HG03135 (cell line): ENCODE measurements around the gene RCOR3.
A peak's percentile ranks its signal among the peaks of the same experiment; 100 is the strongest.
"Not testable (repeated sequence)": the region's sequence is repeated elsewhere in the genome, so short reads cannot be mapped to it uniquely, and the experiment has no call there.

Experiments used
- ATAC-seq: cut with Tn5 transposase; IDR thresholded peaks from one replicate; pipeline ENCODE4 v1.9.1; 2021; ENCODE audit warnings: mild to moderate bottlenecking, moderate library complexity; ENCODE audit not compliant: unreplicated experiment

The RCOR3 gene

DNA sequence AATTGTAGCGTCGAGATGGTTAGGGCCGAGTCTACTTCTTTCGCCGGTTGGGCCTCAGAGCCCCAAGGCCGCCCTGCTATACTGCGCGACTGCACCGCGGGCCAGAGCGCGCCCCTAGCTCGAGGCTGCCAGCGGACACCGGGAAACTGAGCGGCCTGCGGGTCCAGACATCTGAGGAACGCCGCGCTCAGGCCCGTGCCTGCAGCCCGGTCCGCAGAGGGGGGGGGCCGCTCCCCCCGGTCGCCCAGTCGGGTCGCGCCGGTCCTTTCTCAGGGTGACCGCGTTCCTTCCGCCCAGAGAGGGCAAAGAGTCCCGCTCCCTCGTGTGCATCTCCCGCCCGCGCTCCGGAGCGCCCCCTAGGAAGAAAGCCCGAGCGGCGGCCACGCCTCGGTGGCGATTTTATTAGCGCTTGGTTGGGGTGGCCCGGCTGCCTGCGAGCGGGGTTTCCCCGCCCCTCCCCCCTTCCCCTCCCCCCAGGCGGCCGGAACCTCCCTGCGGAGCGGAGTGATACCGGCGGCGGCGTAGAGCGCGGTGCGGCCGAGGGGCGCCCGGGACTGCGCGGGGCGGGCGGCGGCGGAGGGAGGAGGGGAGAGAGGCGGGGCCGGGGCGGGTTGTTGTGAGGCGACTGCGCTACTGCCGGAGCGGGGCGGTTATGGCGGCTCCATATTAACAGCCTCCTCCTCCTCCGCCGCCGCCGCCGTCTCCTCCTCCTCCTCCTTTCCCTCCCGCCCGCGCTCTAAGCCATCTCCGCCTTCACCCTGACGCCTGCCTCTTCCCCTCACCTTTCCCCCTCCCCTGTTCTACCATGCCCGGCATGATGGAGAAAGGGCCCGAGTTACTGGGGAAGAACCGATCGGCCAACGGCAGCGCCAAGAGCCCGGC lies at the start of gene RCOR3:
Gene RCOR3, plus strand, starts transcription at position 611 of the 882 bp plus-strand sequence. Its CDS starts 195 bp downstream, at position 806.
- peak; percentile 63 for ATAC-seq

DNA sequence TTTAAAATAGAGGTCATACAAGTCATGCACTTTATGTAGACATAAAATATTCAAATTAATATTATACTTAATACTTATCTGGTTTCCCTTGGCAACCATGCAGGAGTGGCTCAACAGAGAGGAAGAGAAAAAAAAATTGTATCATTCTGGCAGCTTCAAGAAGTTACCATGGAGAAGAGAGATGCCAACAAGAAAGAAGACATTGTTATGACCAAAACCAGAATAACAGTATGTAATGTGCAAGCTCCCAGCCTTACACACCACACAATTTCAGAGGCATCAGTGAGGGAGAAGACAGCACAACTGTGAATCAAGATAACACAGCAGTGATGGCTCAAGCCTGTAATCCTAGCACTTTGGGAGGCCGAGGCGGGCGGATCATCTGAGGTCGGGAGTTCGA lies 49.1 kb upstream of the RCOR3 start:
- ATAC-seq = no peak

DNA sequence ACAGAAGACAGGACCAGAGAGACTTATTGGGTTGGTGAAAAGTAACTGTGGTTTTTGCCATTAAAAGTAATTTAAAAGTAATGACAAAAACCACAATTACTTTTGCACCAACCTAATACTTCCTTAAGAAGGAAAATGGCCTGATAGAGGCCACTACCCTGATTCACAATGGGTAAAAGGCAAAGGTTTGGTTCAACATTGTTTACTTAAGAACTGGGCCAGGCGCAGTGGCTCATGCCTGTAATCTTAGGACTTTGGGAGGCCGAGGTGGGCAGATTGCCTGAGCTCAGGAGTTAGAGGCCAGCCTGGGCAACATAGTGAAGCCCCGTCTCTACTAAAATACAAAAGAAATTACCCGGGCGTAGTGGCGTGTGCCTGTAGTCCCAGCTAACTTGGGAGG lies 48.2 kb upstream of the RCOR3 start:
- ATAC-seq = no peak

DNA sequence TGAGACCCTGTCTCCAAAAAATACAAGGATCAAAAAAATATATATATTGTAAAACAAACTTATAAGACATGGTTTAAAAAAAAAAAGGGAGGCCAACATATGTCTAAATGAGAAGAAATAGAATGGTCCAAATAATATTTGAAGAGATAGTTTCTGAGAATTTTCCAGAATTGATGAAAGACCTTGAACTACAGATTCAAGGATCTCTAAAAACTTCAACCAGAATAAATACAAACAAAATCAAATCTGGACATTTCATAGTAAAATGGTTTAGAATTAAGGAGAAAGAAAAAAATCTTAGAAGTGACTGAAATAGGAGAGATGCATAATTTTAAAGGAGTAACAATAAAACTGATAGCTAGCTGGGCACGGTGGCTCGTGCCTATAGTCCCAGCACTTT lies 45.5 kb upstream of the RCOR3 start:
- no peak for ATAC-seq

DNA sequence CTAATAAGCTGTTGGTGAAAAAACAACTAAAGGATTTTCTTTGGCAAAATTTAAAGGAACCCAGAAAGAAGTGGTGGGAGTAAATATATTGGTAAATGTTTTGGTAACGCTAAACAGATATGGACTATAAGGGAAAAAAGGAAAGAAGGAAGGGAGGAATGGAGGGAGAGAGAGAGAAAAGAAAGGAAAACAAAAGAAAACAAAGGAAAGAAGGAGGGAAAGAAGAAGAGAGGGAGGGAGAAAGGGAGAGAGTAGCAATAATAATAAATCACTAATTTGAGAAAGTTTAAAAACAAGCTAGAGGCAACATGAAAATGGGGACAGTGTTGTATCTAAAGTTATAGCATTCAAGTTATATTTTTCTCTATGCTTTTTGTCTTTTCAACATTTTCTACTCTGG lies 43.6 kb upstream of the RCOR3 start:
- ATAC-seq = no peak

DNA sequence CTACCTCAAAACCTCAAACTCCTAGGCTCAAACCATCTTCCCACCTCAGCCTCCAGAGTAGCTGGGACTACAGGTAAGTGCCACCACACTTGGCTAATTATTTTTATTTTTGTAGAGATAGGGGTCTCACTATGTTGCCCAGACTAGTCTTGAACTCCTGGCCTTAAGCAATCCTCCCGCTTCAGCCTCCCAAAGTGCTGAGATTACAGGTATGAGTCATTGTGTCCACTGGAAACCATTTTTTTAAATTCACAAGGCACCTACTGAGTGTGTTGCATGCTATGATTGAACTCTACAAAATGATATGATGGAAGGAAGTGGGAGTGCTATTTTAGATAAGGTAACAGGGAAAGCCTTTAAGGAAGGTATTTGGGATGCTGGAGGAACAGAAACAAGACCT lies 41.8 kb upstream of the RCOR3 start:
- ATAC-seq = no peak

DNA sequence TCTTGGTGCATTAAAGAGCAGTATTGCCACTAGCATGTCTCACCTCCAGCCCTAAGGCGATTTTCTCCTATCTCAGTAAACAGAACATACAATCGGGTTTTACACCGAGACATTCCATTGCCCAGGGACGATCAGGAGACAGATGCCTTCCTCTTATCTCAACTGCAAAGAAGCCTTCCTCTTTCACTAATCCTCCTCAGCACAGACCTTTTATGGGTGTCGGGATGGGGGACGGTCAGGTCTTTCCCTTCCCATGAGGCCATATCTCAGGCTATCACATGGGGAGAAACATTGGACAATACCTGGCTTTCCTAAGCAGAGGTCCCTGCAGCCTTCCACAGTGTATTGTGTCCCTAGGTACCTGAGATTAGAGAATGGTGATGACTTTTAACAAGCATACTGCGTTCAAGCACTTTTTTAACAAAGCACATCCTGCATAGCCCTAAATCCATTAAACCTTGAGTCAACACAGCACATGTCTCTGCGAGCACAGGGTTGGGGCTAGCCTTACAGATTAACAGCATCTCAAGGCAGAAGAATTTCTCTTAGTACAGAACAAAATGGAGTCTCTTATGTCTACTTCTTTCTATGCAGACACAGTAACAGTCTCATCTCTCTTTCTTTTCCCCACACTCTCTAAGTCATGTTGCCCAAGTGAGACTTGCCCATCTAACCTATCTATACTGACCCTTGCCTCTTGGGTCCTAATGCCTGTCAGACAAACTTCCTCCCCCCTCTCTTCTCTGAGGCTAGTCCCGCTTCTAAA lies 36.5 kb upstream of the RCOR3 start:
- not testable (repeated sequence) for ATAC-seq

DNA sequence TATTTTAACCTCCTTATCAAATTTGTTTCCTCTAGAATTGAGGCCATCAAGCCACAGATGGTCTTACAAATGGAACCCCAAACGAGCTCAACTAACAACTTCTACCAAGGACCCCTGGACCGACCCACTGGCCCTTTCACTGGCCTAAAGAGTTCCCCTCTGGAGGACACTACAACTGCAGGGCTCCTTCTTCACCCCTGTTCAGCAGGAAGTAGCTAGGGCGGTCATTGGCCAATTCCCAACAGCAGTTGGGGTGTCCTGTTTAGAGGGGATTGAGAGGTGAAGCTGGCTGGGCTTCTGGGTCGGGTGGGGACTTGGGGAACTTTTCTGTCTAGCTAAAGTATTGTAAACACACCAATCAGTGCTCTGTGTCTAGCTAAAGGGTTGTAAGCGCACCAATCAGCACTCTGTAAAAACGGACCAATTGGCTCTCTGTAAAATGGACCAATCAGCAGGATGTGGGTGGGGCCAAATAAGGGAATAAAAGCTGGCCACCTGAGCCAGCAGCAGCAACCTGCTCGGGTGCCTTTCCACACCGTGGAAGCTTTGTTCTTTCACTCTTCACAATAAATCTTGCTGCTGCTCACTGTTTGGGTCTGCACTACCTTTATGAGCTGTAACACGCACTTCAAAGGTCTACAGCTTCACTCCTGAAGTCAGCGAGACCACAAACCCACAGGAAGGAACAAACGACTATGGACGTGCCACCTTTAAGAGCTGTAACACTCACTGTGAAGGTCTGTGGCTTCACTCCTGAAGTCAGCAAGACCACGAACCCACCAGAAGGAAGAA lies 30.4 kb upstream of the RCOR3 start:
- ATAC-seq = not testable (repeated sequence)

DNA sequence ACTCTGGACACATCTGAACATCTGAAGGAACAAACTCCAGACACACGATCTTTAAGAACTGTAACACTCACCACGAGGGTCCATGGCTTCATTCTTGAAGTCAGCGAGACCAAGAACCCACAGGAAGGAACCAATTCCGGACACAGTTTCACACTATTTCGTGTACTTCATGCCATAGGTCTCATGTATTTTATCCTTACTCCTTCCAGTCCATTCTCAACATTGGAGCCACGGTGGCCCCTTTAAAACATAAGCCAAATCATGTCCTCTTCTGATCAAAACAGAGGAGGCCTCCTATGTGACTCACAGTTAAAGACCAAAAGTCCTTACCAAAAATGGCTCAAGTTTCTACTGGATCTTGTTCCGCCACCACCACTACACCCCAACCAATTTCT lies 29.8 kb upstream of the RCOR3 start:
- no peak for ATAC-seq

DNA sequence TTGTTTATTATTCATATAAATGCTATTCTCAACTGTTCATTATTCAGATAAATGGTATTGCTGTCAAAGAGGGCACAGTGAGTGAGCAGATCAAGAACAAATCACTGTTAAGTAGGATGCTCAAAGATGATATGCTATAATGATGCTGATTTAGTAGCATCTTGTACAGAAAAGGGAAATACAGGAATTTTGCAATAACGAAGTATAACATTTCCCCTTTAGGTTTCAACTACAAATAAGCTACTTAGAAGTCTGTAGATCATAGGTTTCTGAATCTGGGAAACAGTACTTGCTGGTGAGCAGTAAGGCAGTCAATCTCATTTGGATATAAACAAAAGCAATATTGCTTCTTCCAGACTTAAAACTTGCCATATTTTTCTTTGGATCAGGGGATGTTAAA lies 27.3 kb upstream of the RCOR3 start:
- ATAC-seq = no peak

DNA sequence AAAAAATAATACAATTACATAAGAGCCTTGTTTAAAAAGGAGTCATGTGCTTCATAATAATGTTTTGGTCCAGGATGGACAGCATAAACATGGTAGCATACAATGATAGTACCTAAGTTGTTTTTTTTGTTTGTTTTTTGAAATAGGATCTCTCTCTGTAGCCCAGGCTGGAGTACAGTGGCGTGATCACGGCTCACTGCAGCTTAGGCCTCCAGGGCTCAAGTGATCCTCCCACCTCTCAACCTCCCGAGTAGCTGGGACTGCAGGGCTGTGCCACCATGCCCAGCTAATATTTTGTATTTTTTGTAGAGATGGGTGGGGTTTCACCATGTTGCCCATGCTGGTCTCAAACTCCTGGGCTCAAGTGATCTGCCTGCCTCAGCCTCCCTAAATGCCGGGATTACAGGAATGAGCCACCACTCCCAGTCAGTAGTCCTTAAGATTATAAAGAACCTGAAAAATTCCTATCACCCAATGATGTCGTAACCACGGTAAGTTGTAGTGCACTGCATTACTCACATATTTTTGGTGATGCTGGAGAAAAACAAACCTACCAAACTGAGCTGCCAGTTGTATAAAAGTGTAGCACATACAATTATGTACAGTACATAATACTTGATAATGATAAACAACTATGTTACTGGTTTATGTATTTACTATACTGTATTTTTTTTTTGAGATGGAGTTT lies 22.4 kb upstream of the RCOR3 start:
- no peak for ATAC-seq

DNA sequence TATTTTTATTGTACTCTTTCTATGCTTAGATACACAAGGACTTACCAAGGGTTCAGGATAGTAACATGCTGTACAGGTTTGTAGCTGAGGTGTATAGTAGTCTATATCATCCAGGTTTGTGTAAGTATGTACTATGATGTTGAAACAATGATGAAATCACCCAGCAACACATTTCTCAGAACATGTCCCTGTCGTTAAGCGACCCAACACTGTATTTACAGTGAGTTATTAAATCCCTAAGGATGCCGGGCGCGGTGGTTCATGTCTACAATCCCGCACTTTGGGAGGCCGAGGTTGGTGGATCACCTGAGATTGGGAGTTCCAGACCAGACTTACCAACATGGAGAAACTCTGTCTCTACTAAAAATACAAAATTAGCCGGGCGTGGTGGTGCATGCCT lies 21.6 kb upstream of the RCOR3 start:
- ATAC-seq = no peak

DNA sequence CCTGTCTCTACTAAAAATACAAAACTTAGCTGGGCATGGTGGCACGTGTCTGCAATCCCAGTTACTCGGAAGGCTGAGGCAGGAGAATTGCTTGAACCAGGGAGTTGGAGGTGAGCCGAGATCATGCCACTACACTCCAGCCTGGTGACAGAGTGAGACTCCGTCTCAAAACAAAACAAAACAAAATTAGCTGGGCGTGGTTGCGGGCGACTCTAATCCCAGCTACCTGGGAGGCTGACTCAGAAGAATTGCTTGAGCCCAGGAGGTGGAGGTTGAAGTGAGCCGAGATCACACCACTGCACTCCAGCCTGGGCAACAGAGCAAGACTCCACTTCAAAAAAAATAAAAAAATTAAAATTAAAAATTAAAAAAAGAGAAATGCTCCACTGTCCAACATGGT lies 18.6 kb upstream of the RCOR3 start:
- not testable (repeated sequence) for ATAC-seq

DNA sequence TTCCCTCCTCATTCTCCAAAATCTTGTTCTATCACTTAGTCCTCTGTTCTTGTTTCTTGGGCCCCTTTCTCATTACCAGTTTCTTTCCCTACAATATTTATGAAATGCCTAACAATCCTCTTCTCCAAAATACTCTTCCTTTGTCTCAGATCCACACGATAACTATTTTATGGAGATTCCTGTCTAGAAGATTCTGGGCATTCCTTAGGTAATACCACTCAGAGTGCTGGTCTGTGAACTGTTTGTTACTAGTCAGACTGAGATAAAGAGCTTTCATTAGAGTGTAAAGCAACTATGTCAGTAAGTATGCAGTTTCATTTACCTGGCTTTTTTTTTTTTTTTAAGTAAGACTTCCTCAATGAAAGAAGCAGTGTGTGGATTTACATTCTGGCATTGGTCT lies 18.1 kb upstream of the RCOR3 start:
- no peak for ATAC-seq

DNA sequence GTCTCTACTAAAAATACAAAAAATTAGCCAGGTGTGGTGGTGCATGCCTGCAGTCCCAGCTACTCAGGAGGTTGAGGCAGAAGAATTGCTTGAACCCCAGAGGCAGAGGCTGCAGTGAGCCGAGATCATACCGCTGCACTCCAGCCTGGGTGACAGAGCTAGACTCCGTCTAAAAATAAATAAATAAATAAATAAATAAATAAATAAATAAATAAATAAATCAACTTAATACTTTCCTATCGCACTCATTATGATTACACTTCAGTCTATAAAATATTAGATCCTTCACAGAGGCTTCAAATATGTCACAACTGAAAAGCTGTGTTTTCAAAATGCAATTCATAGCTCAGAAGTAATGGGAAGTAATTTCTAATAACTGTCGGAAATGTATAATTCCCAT lies 15.5 kb upstream of the RCOR3 start:
- not testable (repeated sequence) for ATAC-seq

DNA sequence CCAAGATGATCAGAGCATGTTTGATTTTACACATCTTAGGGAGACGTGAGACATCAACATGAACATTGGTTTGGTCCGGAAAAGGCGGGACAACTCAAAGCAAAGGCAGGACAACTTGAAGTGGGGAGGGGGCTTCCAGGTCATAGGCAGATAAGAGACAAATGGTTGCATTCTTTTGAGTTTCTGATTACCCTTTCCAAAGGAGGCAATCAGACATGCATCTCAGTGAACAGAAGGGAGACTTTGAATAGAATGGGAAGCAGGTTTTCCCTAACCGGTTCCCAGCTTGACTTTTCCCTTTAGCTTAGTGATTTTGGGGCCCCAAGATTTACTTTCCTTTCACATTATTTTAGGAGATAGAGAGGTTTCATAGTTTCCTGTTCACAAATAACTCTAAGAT lies 12.6 kb upstream of the RCOR3 start:
- ATAC-seq = not testable (repeated sequence)

DNA sequence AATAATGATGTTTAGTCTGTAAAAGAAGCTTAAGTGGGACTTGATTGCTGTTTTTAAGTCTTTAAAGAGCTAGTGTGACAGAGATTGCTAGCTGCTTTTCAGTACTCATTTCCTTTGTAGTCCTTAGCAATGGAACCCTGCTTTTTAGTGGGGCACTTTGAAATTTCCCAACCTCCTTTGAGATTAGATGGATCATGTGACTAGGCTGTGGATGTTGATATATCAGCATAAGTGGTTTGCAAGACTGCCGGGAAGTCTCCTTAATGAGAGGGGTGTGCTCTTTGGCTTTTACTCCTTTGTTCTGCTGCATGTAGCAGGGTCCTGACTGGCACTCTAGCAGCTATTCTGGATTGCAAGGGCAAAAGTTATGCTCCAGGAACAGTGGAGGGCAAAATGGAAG lies 11.2 kb upstream of the RCOR3 start:
- ATAC-seq = no peak

DNA sequence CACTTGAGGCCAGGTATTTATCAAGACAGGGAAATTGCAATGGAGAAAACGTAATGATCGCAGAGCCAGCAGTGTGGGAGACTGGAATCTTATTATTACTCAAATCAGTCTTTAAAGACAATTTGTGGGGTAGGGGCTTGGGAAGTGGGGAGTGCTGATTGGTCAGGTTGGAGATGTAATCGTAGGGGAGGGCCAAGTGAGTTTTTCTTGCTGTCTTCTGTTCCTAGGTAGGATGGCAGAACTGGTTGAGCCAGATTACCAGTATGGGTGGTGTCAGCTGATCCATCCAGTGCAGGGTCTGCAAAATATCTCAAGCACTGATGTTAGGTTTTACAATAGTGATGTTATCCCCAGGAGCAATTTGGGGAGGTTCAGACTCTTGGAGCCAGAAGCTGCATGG lies 9.6 kb upstream of the RCOR3 start:
- not testable (repeated sequence) for ATAC-seq

DNA sequence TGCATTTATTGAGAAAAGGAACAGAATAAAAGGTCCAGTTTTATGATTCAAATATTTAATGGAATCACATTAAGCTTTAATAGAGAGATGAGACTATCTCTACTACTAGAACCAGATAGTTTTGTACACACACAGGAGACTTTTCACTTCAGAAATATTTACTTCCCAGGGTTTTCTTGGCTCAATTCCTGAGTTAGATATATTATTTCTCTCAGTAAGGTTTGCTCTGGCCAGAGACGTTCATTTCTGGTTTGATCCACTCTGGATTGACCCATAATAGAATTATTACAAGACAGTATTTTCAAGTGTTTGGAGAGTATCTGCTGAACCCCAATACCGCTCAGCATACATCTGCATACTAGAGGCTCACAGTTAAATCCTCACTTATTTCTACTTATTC lies 1.3 kb upstream of the RCOR3 start:
- ATAC-seq = no peak

DNA sequence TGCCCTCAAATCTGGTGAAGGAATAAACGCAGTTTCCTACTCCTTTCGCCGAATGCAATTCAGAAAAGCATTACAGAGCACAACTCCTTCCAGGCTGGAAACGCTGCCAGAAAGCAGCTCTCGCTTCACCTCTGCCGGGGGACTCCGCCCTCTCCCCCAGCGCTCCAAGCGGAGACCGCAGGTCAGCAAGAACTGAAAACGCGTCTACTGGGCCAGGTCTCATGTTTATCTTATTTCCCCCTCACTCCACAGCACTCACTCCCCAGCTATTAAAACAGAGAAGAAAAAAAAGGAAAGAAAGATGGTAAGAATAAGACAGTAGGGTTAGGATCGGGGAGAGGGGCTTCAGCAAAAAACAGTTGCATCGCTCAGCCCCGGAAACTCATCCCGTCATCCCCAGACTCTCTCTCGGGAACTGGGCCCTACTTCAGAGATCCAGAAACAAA lies 833 bp upstream of the RCOR3 start:
- peak; percentile 38 for ATAC-seq
